GM21447 (cell line): ENCODE results near the gene TFB2M.
A peak's percentile ranks its signal among the peaks of the same experiment; 100 is the strongest.
"Not testable (repeated sequence)": the region's sequence is repeated elsewhere in the genome, so short reads cannot be mapped to it uniquely, and the experiment has no call there.

Experiments used
- ATAC-seq: cut with Tn5 transposase; IDR thresholded peaks from one replicate; pipeline ENCODE4 v1.9.1; 2021; ENCODE audit not compliant: unreplicated experiment

The TFB2M gene

GRCh38 chr1:246583448-246584185 is 17.6 kb upstream of the TFB2M start:
- ATAC-seq: no peak

- ATAC-seq: no peak
These were observed 17.0 kb upstream of the TFB2M start for GRCh38 chr1:246583056-246583440.

- no peak for ATAC-seq
These were observed 16.4 kb upstream of the TFB2M start for GRCh38 chr1:246582301-246583055.

- no peak for ATAC-seq
These were observed 14.7 kb upstream of the TFB2M start for GRCh38 chr1:246580497-246581370.

- peak; percentile 73 for ATAC-seq
These were observed 13.8 kb upstream of the TFB2M start for GRCh38 chr1:246579818-246580217.

- ATAC-seq: no peak
These were observed 11.7 kb upstream of the TFB2M start for GRCh38 chr1:246577720-246578106.

- ATAC-seq: no peak
These were observed 11.1 kb upstream of the TFB2M start for GRCh38 chr1:246577082-246577719.

- ATAC-seq: no peak
These were observed 10.6 kb upstream of the TFB2M start for GRCh38 chr1:246576709-246577032.

- no peak for ATAC-seq
These were observed 7.4 kb upstream of the TFB2M start for GRCh38 chr1:246573491-246573890.

- no peak for ATAC-seq
These were observed 6.7 kb upstream of the TFB2M start for GRCh38 chr1:246572785-246573184.

GRCh38 chr1:246571953-246572352 is 5.9 kb upstream of the TFB2M start:
- ATAC-seq: no peak

- ATAC-seq: not testable (repeated sequence)
These were observed 5.2 kb upstream of the TFB2M start for GRCh38 chr1:246571309-246571708.

GRCh38 chr1:246569248-246570238 is 3.5 kb upstream of the TFB2M start:
- no peak for ATAC-seq

GRCh38 chr1:246567646-246568235 is 1.7 kb upstream of the TFB2M start:
- ATAC-seq: no peak

GRCh38 chr1:246566813-246567645 is 968 bp upstream of the TFB2M start:
- ATAC-seq: peak; percentile 23

- ATAC-seq: peak; percentile 0
These were observed 322 bp downstream of the TFB2M start for GRCh38 chr1:246565751-246566127.

GRCh38 chr1:246564839-246565750 is 966 bp downstream of the TFB2M start:
- no peak for ATAC-seq

- not testable (repeated sequence) for ATAC-seq
These were observed 5.2 kb downstream of the TFB2M start for GRCh38 chr1:246560833-246561232.
